Stimulated activated CD4-positive, alpha-beta T cell treated with anti-CD3 and anti-CD28 coated beads, Interleukin-2, amount 100 ng/mL, for 24 hours (primary cell): ENCODE results near the gene ARHGAP30.
"Not testable (repeated sequence)": the region's sequence is repeated elsewhere in the genome, so short reads cannot be mapped to it uniquely, and the experiment has no call there.

ENCODE experiments used
- DNase-seq, 2 donors: peaks; one replicate each; pipeline ENCODE4 v3.0.0-alpha.2; 2020

ARHGAP30 gene

GRCh38 chr1:161069241-161069640, 450 bp downstream of the ARHGAP30 start:
- DNase-seq, result peak in 1 of 2 donors; percentile 38

GRCh38 chr1:161068306-161069234, 1.1 kb downstream of the ARHGAP30 start:
- peak; percentile 82 to 83 for DNase-seq

GRCh38 chr1:161066694-161067093, 3.0 kb downstream of the ARHGAP30 start:
- DNase-seq, result peak in 1 of 2 donors; percentile 45

- DNase-seq, result not testable (repeated sequence)
These were observed 4.0 kb downstream of the ARHGAP30 start for GRCh38 chr1:161065681-161066080.

- not testable (repeated sequence) for DNase-seq
These were observed 5.8 kb downstream of the ARHGAP30 start for GRCh38 chr1:161063936-161064335.

- no peak for DNase-seq
These were observed 8.3 kb downstream of the ARHGAP30 start for GRCh38 chr1:161061419-161061818.

- no peak for DNase-seq
These were observed 10.4 kb downstream of the ARHGAP30 start for GRCh38 chr1:161059293-161059692.

GRCh38 chr1:161054805-161055204, 14.9 kb downstream of the ARHGAP30 start:
- DNase-seq, result no peak

GRCh38 chr1:161054232-161054631, 15.5 kb downstream of the ARHGAP30 start:
- no peak for DNase-seq

GRCh38 chr1:161052899-161053298, 16.8 kb downstream of the ARHGAP30 start:
- DNase-seq, result no peak

GRCh38 chr1:161051219-161051618, 18.5 kb downstream of the ARHGAP30 start:
- DNase-seq, result no peak

- DNase-seq, result no peak
These were observed 20.6 kb downstream of the ARHGAP30 start for GRCh38 chr1:161048949-161049722.

GRCh38 chr1:161047436-161048420, 22.0 kb downstream of the ARHGAP30 start:
- no peak for DNase-seq

GRCh38 chr1:161046605-161047228, 23.0 kb downstream of the ARHGAP30 start:
- DNase-seq, result no peak

GRCh38 chr1:161045736-161046604, 23.7 kb downstream of the ARHGAP30 start, which contains the start of gene USF1:
Gene USF1 (minus strand): TSS chr1:161045977. CDS start chr1:161043275, 2,702 bp downstream.
- DNase-seq, result peak; percentile 89 to 93

GRCh38 chr1:161044908-161045735, 24.6 kb downstream of the ARHGAP30 start:
- peak; percentile 52 to 58 for DNase-seq

- DNase-seq, result no peak
These were observed 25.2 kb downstream of the ARHGAP30 start for GRCh38 chr1:161044535-161044907.

- no peak for DNase-seq
These were observed 30.1 kb downstream of the ARHGAP30 start for GRCh38 chr1:161039546-161039945.

- no peak for DNase-seq
These were observed 30.5 kb downstream of the ARHGAP30 start for GRCh38 chr1:161039154-161039545.
